Activated CD8-positive, alpha-beta memory T cell treated with anti-CD3 and anti-CD28 coated beads, Interleukin-2, amount 50 U/mL, for 4 hours (primary cell): ENCODE results near the gene UBR4.

Source experiments
- DNase-seq: peaks from one replicate; pipeline ENCODE4 v3.0.0-alpha.2; 2020

Gene UBR4

GRCh38 chr1:19087737-19088594 is 122.1 kb downstream of the UBR4 start:
- no peak for DNase-seq

GRCh38 chr1:19087017-19087736 is 122.9 kb downstream of the UBR4 start:
- DNase-seq: no peak

GRCh38 chr1:19086176-19086875 is 123.7 kb downstream of the UBR4 start:
- no peak for DNase-seq

- no peak for DNase-seq
Observed at GRCh38 chr1:19084206-19084738, 125.8 kb downstream of the UBR4 start.

GRCh38 chr1:19083081-19083480 is 127.0 kb downstream of the UBR4 start:
- no peak for DNase-seq

- no peak for DNase-seq
Observed at GRCh38 chr1:19081218-19081893, 128.7 kb downstream of the UBR4 start.

- DNase-seq: no peak
Observed at GRCh38 chr1:19080721-19081120, 129.3 kb downstream of the UBR4 start.

- DNase-seq: no peak
Observed at GRCh38 chr1:19079541-19080472, 130.3 kb downstream of the UBR4 start.

- no peak for DNase-seq
Observed at GRCh38 chr1:19078536-19078935, 131.5 kb downstream of the UBR4 start.

GRCh38 chr1:19076841-19077616 is 133.0 kb downstream of the UBR4 start:
- DNase-seq: no peak

GRCh38 chr1:19074902-19075721 is 135.0 kb downstream of the UBR4 start:
- peak; percentile 29 for DNase-seq

- peak; percentile 47 for DNase-seq
Observed at GRCh38 chr1:19074361-19074901, 135.6 kb downstream of the UBR4 start.

GRCh38 chr1:19073311-19074186 is 136.5 kb downstream of the UBR4 start:
- DNase-seq: no peak

GRCh38 chr1:19072285-19072981 is 137.6 kb downstream of the UBR4 start:
- no peak for DNase-seq

- DNase-seq: no peak
Observed at GRCh38 chr1:19071674-19072281, 138.3 kb downstream of the UBR4 start.

GRCh38 chr1:19070891-19071621 is 139.0 kb downstream of the UBR4 start:
- DNase-seq: no peak
